ENCODE data around the gene MYOM3. TPM values are rescaled to one million over a fixed set of nuclear protein-coding genes. Genes with fewer than 3 reads are reported as not detected.

Gene MYOM3
- polyA plus RNA-seq, 1 donor (not counting 4 experiments of a cell fraction or from before 2014, with no cell fraction given) = 0.49 TPM

GRCh38 chr1:24149866-24150233 lies 37.9 kb upstream of the MYOM3 start:
- Histone ChIP-seq H3K4me1 (ENCODE audit: control insufficient read depth, extremely low read depth, insufficient read depth, low read length) (peaks cover 18% of the 10 kb centered on the region), H4K20me1 (ENCODE audit: control insufficient read depth, extremely low read depth, insufficient read depth, low read length) (no peaks in the 10 kb centered on the region), H2AFZ (ENCODE audit: control insufficient read depth, low read length) (peak overlapping the region; percentile 85), H3K27ac (ENCODE audit: control insufficient read depth, insufficient read depth, low read length) (peak overlapping the region; percentile 88), H3K4me3 (ENCODE audit: control insufficient read depth in 2 of 3, extremely low read depth in 1 of 3, insufficient read depth in 2 of 3, low read depth in 1 of 3, low read length in 3 of 3) (peak overlapping the region; percentile 32 to 72 (median 34)), H3K27me3 (ENCODE audit: control insufficient read depth, extremely low read depth, insufficient read depth, low read length) (no peaks in the 10 kb centered on the region), H3K9me1 (ENCODE audit: control insufficient read depth, extremely low read depth, insufficient read depth, low read length) (no peaks in the 10 kb centered on the region), H3K79me2 (ENCODE audit: control insufficient read depth, insufficient read depth, low read length) (no peaks in the 10 kb centered on the region), H3K36me3 (ENCODE audit: control insufficient read depth in 2 of 2, extremely low read depth in 1 of 2, insufficient read depth in 2 of 2, low read length in 2 of 2) (no peaks in the 10 kb centered on the region), H3K9ac (ENCODE audit: control insufficient read depth, extremely low read depth, insufficient read depth, low read length) (peak overlapping the region; percentile 87), H3K4me2 (ENCODE audit: control insufficient read depth, extremely low read depth, insufficient read depth, low read depth, low read length) (peak overlapping the region; percentile 88), H3K9me3 (ENCODE audit: control insufficient read depth, low read depth, low read length) (no peaks in the 10 kb centered on the region)
- no peak for TF ChIP-seq EZH2 (IDR thresholded peaks at IDR 0.05; ENCODE audit: low read length)
- no peak for TF ChIP-seq CTCF (optimal IDR thresholded peaks at IDR 0.05 in 1 of 3, IDR thresholded peaks at IDR 0.05 in 1 of 3, conservative IDR thresholded peaks at IDR 0.05 in 1 of 3; ENCODE audit: extremely low read depth in 1 of 3, insufficient read depth in 2 of 3, low read length in 3 of 3)
- peak; percentile 94 for FAIRE-seq
- peak; percentile 78 for DNase-seq (ENCODE audit: low read depth, low spot score)
- dilution Hi-C loops (cut with MboI; ENCODE audit: extremely low pct_ligation_motif_present, low sequenced_read_pairs) = no loop called here

GRCh38 chr1:24147816-24148215 lies 35.9 kb upstream of the MYOM3 start:
- no peaks in the 10 kb centered on the region for H3K9me3 ChIP-seq (ENCODE audit: control insufficient read depth, low read depth, low read length)
- H3K4me2 ChIP-seq (ENCODE audit: control insufficient read depth, extremely low read depth, insufficient read depth, low read depth, low read length) = no peak overlapping the region
- no peaks in the 10 kb centered on the region for H3K79me2 ChIP-seq (ENCODE audit: control insufficient read depth, insufficient read depth, low read length)
- no peak for TF ChIP-seq EZH2 (IDR thresholded peaks at IDR 0.05; ENCODE audit: low read length)
- no peak for TF ChIP-seq CTCF (optimal IDR thresholded peaks at IDR 0.05 in 1 of 3, IDR thresholded peaks at IDR 0.05 in 1 of 3, conservative IDR thresholded peaks at IDR 0.05 in 1 of 3; ENCODE audit: extremely low read depth in 1 of 3, insufficient read depth in 2 of 3, low read length in 3 of 3)
- DNase-seq (ENCODE audit: low read depth, low spot score) (no peak), FAIRE-seq (no peak)
- H3K27ac ChIP-seq (ENCODE audit: control insufficient read depth, insufficient read depth, low read length) = no peak overlapping the region
- H3K4me3 ChIP-seq (ENCODE audit: control insufficient read depth in 2 of 3, extremely low read depth in 1 of 3, insufficient read depth in 2 of 3, low read depth in 1 of 3, low read length in 3 of 3) = no peak overlapping the region
- H3K9ac ChIP-seq (ENCODE audit: control insufficient read depth, extremely low read depth, insufficient read depth, low read length) = no peak overlapping the region
- dilution Hi-C loops (cut with MboI; ENCODE audit: extremely low pct_ligation_motif_present, low sequenced_read_pairs) = no loop called here
- peaks cover 27% of the 10 kb centered on the region for H3K4me1 ChIP-seq (ENCODE audit: control insufficient read depth, extremely low read depth, insufficient read depth, low read length)
- no peaks in the 10 kb centered on the region for H3K9me1 ChIP-seq (ENCODE audit: control insufficient read depth, extremely low read depth, insufficient read depth, low read length)
- H2AFZ ChIP-seq (ENCODE audit: control insufficient read depth, low read length) = no peak overlapping the region
- no peaks in the 10 kb centered on the region for H3K27me3 ChIP-seq (ENCODE audit: control insufficient read depth, extremely low read depth, insufficient read depth, low read length)
- no peaks in the 10 kb centered on the region for H4K20me1 ChIP-seq (ENCODE audit: control insufficient read depth, extremely low read depth, insufficient read depth, low read length)
- H3K36me3 ChIP-seq (ENCODE audit: control insufficient read depth in 2 of 2, extremely low read depth in 1 of 2, insufficient read depth in 2 of 2, low read length in 2 of 2) = no peaks in the 10 kb centered on the region
